Vagina (tissue), 2 donors: ENCODE measurements around the gene ZMIZ1.

Experiments used
- CTCF ChIP-seq, 3 experiments: fragments of 450-650 bp in 2 of 3; fragments of 200-600 bp in 1 of 3; sonication (generic) in 1 of 3; IDR thresholded peaks; one replicate each; pipeline ENCODE4 v1.5.1; 2017 to 2019; ENCODE audit warnings: antibody characterized with exemption in 3 of 3, mild to moderate bottlenecking in 2 of 3, moderate library complexity in 2 of 3
- POLR2A ChIP-seq, 2 donors: fragments of 450-650 bp; IDR thresholded peaks; one replicate each; pipeline ENCODE4 v1.6.1; 2017; ENCODE audit warnings: antibody characterized with exemption in 2 of 2, mild to moderate bottlenecking in 2 of 2, moderate library complexity in 2 of 2

GRCh38 chr10:79179957-79180309, 111.2 kb downstream of the ZMIZ1 start:
- TF ChIP-seq CTCF (IDR thresholded peaks at IDR 0.05) (no peak), POLR2A (IDR thresholded peaks at IDR 0.05) (no peak)
